Body of pancreas (tissue), 4 donors: ENCODE results near the gene ULK4. TPM values are rescaled to one million over a fixed set of nuclear protein-coding genes. Genes with fewer than 3 reads are reported as not detected.

ENCODE experiments used
- ATAC-seq: fragments of 150-250 bp; one replicate; pipeline ENCODE4 v1.9.1; 2016
- DNase-seq, 4 donors: peaks; one replicate each; pipeline ENCODE4 v3.0.0-alpha.2; 2019
- H3K27ac ChIP-seq, 4 donors: fragments of 200-600 bp; sonication (generic); 1 replicate in 3 of 4; 2 replicates in 1 of 4; pipeline versions ENCODE4 v1.5.1 to v1.6.1; 2016 to 2019; ENCODE audit warnings: mild to moderate bottlenecking in 1 of 4, mixed read lengths in 1 of 4, moderate library complexity in 1 of 4
- H3K27me3 ChIP-seq, 2 donors: fragments of 200-600 bp; sonication (generic); one replicate each; pipeline ENCODE4 v1.6.0; 2016; ENCODE audit warnings: mild to moderate bottlenecking in 1 of 2
- H3K36me3 ChIP-seq, 2 donors: fragments of 200-600 bp; sonication (generic); replicated peaks in 1 of 2; 2 replicates each; pipeline ENCODE4 v1.5.1; 2016; ENCODE audit warnings: low read depth in 2 of 2; ENCODE audit not compliant: insufficient read depth in 1 of 2
- H3K4me1 ChIP-seq: fragments of 200-600 bp; sonication (generic); one replicate; pipeline ENCODE4 v1.6.0; 2016
- H3K4me3 ChIP-seq, 2 donors: fragments of 200-600 bp; sonication (generic); 1 replicate in 1 of 2; 2 replicates in 1 of 2; pipeline ENCODE4 v1.5.1; 2016 to 2019
- H3K9me3 ChIP-seq, 3 donors: fragments of 200-600 bp; sonication (generic); 1 replicate in 2 of 3; 2 replicates in 1 of 3; pipeline ENCODE4 v1.5.1; 2016
- POLR2A ChIP-seq, 3 donors: fragments of 450-650 bp; IDR thresholded peaks; one replicate each; pipeline ENCODE4 v1.6.1; 2016; ENCODE audit warnings: antibody characterized with exemption in 3 of 3, mild to moderate bottlenecking in 2 of 3
- WGBS, 2 donors: methylation state at CpG; one replicate each; pipeline ENCODE4 v1.1.5; 2017; 5-methylcytosine and 5-hydroxymethylcytosine counted together
- intact Hi-C: fragments of 100-400 bp; cut with DNase I; formaldehyde crosslinking; loops from one replicate; pipeline ENCODE4 v1.15.1; 2023
- total RNA-seq, 2 donors: library from RNA; depleted of rRNA; stranded (reverse); fragments of >200 nt; gene quantifications; one replicate each; pipeline ENCODE4 v1.1.0, GENCODE V29; 2016
- TF ChIP-seq, protein P1 (sequence below), 7 experiments: fragments of 450-650 bp in 4 of 7; fragments of 200-600 bp in 3 of 7; sonication (generic) in 3 of 7; IDR thresholded peaks; one replicate each; pipeline ENCODE4 v1.5.1; 2016 to 2019; ENCODE audit warnings: antibody characterized with exemption in 7 of 7

Gene ULK4
- total RNA-seq, 2 donors from 2014 or later, result 7.3 to 12.5 TPM

DNA sequence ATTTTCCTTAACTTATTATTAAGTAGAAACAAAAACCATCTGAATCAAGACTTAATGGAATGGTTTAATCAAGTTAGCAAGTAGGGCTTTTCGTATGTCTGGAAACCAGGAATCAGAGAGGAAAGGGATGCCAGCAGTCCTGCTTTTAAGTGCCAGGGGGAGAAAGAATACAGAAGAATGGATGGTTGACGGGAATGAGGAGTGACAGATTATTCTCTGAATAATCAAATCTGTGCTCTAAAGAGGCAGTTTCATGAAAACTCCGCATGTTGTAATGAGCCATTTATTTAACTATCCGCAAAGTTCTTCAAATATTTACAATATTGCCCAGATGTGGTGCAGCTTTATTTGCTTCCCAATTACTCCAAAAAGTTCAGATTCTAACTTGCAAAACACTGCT lies 659.6 kb downstream of the ULK4 start:
- Histone ChIP-seq H3K36me3 (no peaks in the 10 kb centered on the region), H3K27ac (no peak overlapping the region)
- no peak for ATAC-seq

DNA sequence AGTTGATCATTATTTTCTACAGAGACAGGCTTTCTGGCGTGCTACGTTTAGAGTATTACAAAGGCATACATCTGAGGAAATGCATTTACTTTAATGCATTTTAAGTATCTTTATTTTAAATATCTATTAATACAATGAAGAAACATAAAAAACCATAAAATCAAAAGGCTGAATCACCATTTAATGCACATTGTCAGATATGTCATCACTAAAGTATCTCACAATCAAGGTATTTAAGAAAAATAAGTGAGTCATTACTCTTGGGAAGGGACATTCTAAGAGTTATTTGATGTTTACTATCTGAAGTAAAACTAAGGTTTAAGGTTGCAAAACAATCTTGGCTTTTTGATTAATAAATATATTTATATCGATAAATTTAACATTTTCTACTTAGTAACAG lies 660.4 kb downstream of the ULK4 start:
- intact Hi-C loops, result no loop called here
- DNase-seq (no peak), ATAC-seq (no peak)
- no peak overlapping the region for H3K4me3 ChIP-seq
- H3K4me1 ChIP-seq, result no peaks in the 10 kb centered on the region
- TF ChIP-seq, protein P1, sequence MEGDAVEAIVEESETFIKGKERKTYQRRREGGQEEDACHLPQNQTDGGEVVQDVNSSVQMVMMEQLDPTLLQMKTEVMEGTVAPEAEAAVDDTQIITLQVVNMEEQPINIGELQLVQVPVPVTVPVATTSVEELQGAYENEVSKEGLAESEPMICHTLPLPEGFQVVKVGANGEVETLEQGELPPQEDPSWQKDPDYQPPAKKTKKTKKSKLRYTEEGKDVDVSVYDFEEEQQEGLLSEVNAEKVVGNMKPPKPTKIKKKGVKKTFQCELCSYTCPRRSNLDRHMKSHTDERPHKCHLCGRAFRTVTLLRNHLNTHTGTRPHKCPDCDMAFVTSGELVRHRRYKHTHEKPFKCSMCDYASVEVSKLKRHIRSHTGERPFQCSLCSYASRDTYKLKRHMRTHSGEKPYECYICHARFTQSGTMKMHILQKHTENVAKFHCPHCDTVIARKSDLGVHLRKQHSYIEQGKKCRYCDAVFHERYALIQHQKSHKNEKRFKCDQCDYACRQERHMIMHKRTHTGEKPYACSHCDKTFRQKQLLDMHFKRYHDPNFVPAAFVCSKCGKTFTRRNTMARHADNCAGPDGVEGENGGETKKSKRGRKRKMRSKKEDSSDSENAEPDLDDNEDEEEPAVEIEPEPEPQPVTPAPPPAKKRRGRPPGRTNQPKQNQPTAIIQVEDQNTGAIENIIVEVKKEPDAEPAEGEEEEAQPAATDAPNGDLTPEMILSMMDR (IDR thresholded peaks at IDR 0.05), result no peak
- TF ChIP-seq POLR2A (IDR thresholded peaks at IDR 0.05), result no peak
- no peaks in the 10 kb centered on the region for H3K27me3 ChIP-seq
- H3K27ac ChIP-seq, result no peak overlapping the region
- H3K36me3 ChIP-seq, result no peaks in the 10 kb centered on the region
- WGBS, 2 donors, result 93 to 95% methylated on average over 3 of the region's 3 CpGs
- H3K9me3 ChIP-seq, result no peaks in the 10 kb centered on the region

More for the DNA sequence above, 659.6 kb downstream of the ULK4 start:
- TF ChIP-seq, protein P1 (IDR thresholded peaks at IDR 0.05), result no peak
- TF ChIP-seq POLR2A (IDR thresholded peaks at IDR 0.05), result no peak
- H3K9me3 ChIP-seq, result no peaks in the 10 kb centered on the region
- no peaks in the 10 kb centered on the region for H3K27me3 ChIP-seq
- H3K4me1 ChIP-seq, result no peaks in the 10 kb centered on the region
- no peak for DNase-seq
- WGBS, 2 donors, result 74 to 82% methylated on average over 4 of the region's 4 CpGs
- intact Hi-C loops, result no loop called here
- H3K4me3 ChIP-seq, result no peak overlapping the region

- intact Hi-C loops, result no loop called here
- no peaks in the 10 kb centered on the region for H3K27me3 ChIP-seq
These were observed 662.9 kb downstream of the ULK4 start for GRCh38 chr3:41299036-41299435.

DNA sequence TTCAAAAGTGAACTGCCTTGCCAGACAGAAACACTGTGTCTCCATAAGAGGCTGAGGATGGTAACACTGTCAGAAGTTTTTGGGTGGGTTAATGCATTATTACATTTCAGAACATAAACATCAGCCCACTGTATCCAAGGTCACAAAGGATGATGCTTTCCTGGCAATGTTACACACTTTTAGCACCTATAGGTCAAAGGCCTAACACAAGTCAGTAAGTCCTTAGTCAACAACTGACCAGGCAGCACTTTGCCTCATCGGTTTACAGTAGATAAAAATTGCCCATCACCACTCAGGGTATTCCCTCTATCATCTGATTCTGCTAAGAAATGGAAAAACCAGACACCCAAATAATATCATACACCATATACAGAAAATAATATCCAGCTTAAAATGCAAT lies 664.2 kb downstream of the ULK4 start:
- H3K36me3 ChIP-seq, result no peaks in the 10 kb centered on the region
- no peaks in the 10 kb centered on the region for H3K4me1 ChIP-seq
- H3K9me3 ChIP-seq, result no peaks in the 10 kb centered on the region
- intact Hi-C loops, result no loop called here
- no peaks in the 10 kb centered on the region for H3K27me3 ChIP-seq
- H3K27ac ChIP-seq, result no peak overlapping the region
- ATAC-seq, result no peak
- 56 to 74% methylated on average over 1 of the region's 1 CpG for WGBS, 2 donors
- no peak overlapping the region for H3K4me3 ChIP-seq
- no peak for DNase-seq
- no peak for TF ChIP-seq POLR2A (IDR thresholded peaks at IDR 0.05)
- TF ChIP-seq, protein P1 (IDR thresholded peaks at IDR 0.05), result no peak

More at GRCh38 chr3:41299036-41299435, 662.9 kb downstream of the ULK4 start:
- Histone ChIP-seq H3K36me3 (no peaks in the 10 kb centered on the region), H3K9me3 (no peaks in the 10 kb centered on the region), H3K27ac (no peak overlapping the region), H3K4me1 (no peaks in the 10 kb centered on the region), H3K4me3 (no peak overlapping the region)
- no peak for DNase-seq
- 60 to 86% methylated on average over 1 to 3 of the region's 3 CpGs for WGBS, 2 donors
- no peak for ATAC-seq
- TF ChIP-seq, protein P1 (IDR thresholded peaks at IDR 0.05), result no peak
- TF ChIP-seq POLR2A (IDR thresholded peaks at IDR 0.05), result no peak

- no peaks in the 10 kb centered on the region for H3K9me3 ChIP-seq
- H3K27ac ChIP-seq, result no peak overlapping the region
- intact Hi-C loops, result no loop called here
- WGBS, 2 donors, result 90 to 92% methylated on average over 2 of the region's 2 CpGs
- no peak for ATAC-seq
- no peak overlapping the region for H3K4me3 ChIP-seq
- H3K27me3 ChIP-seq, result no peaks in the 10 kb centered on the region
- H3K4me1 ChIP-seq, result no peaks in the 10 kb centered on the region
- no peak for DNase-seq
- TF ChIP-seq POLR2A (IDR thresholded peaks at IDR 0.05), result no peak
- TF ChIP-seq, protein P1 (IDR thresholded peaks at IDR 0.05), result no peak
- H3K36me3 ChIP-seq, result no peaks in the 10 kb centered on the region
These were observed 665.3 kb downstream of the ULK4 start for GRCh38 chr3:41296556-41296955.
